Uterus (tissue), 4 donors: ENCODE measurements around the gene MAEA. TPM values are rescaled to one million over a fixed set of nuclear protein-coding genes. Genes with fewer than 3 reads are reported as not detected.

ENCODE experiments used
- DNase-seq, 2 donors: peaks; one replicate each; pipeline ENCODE4 v3.0.0-alpha.2; 2019 to 2020
- H3K27ac ChIP-seq, 2 donors: fragments of 200-600 bp; sonication (generic); 1 replicate in 1 of 2; 2 replicates in 1 of 2; pipeline ENCODE4 v1.5.1; 2016 to 2018
- H3K27me3 ChIP-seq, 2 donors: fragments of 200-600 bp; sonication (generic); one replicate each; pipeline ENCODE4 v1.5.1; 2018 to 2019; ENCODE audit warnings: control low read depth in 1 of 2
- H3K36me3 ChIP-seq, 2 donors: fragments of 200-600 bp; sonication (generic); one replicate each; pipeline ENCODE4 v1.5.1; 2019; ENCODE audit warnings: control low read depth in 1 of 2
- H3K4me1 ChIP-seq, 2 donors: fragments of 200-600 bp; sonication (generic); one replicate each; pipeline ENCODE4 v1.5.1; 2018 to 2019; ENCODE audit warnings: control low read depth in 1 of 2
- H3K4me3 ChIP-seq, 2 donors: fragments of 200-600 bp; sonication (generic); 1 replicate in 1 of 2; 2 replicates in 1 of 2; pipeline ENCODE4 v1.5.1; 2018 to 2019; ENCODE audit warnings: mild to moderate bottlenecking in 1 of 2
- H3K9me3 ChIP-seq, 2 donors: fragments of 200-600 bp; sonication (generic); one replicate each; pipeline ENCODE4 v1.5.1; 2019; ENCODE audit warnings: control low read depth in 1 of 2
- CTCF ChIP-seq, 4 experiments: fragments of 200-600 bp in 2 of 4; fragments of 450-650 bp in 2 of 4; sonication (generic) in 2 of 4; IDR thresholded peaks; one replicate each; pipeline ENCODE4 v1.5.1; 2016 to 2019; ENCODE audit warnings: antibody characterized with exemption in 4 of 4, mild to moderate bottlenecking in 2 of 4, moderate library complexity in 1 of 4
- POLR2A ChIP-seq, 2 donors: fragments of 450-650 bp; IDR thresholded peaks; one replicate each; pipeline ENCODE4 v1.6.1; 2016; ENCODE audit warnings: antibody characterized with exemption in 2 of 2, mild to moderate bottlenecking in 1 of 2, moderate library complexity in 1 of 2
- intact Hi-C: fragments of 100-400 bp; cut with DNase I; formaldehyde crosslinking; loops from one replicate; pipeline ENCODE4 v1.15.1; 2023; ENCODE audit warnings: low total_unique reads
- total RNA-seq, 4 donors: library from RNA; depleted of rRNA in 3 of 4; stranded (reverse); fragments of >200 nt in 3 of 4; gene quantifications; one replicate each; pipeline versions ENCODE4 v1.1.0 to v1.2.4, GENCODE V29; 2014 to 2023
- donor health status: DM: yes; HTN: yes; CAD: no.

Gene MAEA
- total RNA-seq, 4 donors from 2014 or later, result 32.3 to 70.7 (median 67.8) TPM

GRCh38 chr4:1351854-1352566 is 62.3 kb downstream of the MAEA start:
- no peaks in the 10 kb centered on the region for H3K9me3 ChIP-seq
- TF ChIP-seq POLR2A (IDR thresholded peaks at IDR 0.05), result peak in 1 of 2 donors; percentile 16
- TF ChIP-seq CTCF (IDR thresholded peaks at IDR 0.05), result peak; percentile 82 to 94 (median 88)
- no peaks in the 10 kb centered on the region for H3K36me3 ChIP-seq
- H3K4me3 ChIP-seq, result no peak overlapping the region
- peaks cover 0 to 9% of the 10 kb centered on the region in 2 donors for H3K4me1 ChIP-seq
- intact Hi-C loops, result no loop called here
- peak; percentile 84 for DNase-seq
- H3K27ac ChIP-seq, result peak overlapping the region in 1 of 2 donors; percentile 36
- H3K27me3 ChIP-seq, result no peaks in the 10 kb centered on the region

- Histone ChIP-seq H3K36me3 (no peaks in the 10 kb centered on the region), H3K4me1 (peaks cover 0 to 9% of the 10 kb centered on the region in 2 donors), H3K9me3 (no peaks in the 10 kb centered on the region), H3K27me3 (no peaks in the 10 kb centered on the region), H3K4me3 (no peak overlapping the region), H3K27ac (no peak overlapping the region)
- no peak for TF ChIP-seq CTCF (IDR thresholded peaks at IDR 0.05)
- TF ChIP-seq POLR2A (IDR thresholded peaks at IDR 0.05), result no peak
- intact Hi-C loops, result no loop called here
- no peak for DNase-seq
Measured at GRCh38 chr4:1352567-1352900, 62.8 kb downstream of the MAEA start.

- no peaks in the 10 kb centered on the region for H3K27me3 ChIP-seq
- H3K4me1 ChIP-seq, result peaks cover 0 to under 1% of the 10 kb centered on the region in 2 donors
- DNase-seq, result no peak
- no peak overlapping the region for H3K4me3 ChIP-seq
- intact Hi-C loops, result no loop called here
- H3K27ac ChIP-seq, result no peak overlapping the region
- no peaks in the 10 kb centered on the region for H3K9me3 ChIP-seq
- TF ChIP-seq POLR2A (IDR thresholded peaks at IDR 0.05) (no peak), CTCF (IDR thresholded peaks at IDR 0.05) (no peak)
- H3K36me3 ChIP-seq, result no peaks in the 10 kb centered on the region
Measured at GRCh38 chr4:1353186-1354055, 63.7 kb downstream of the MAEA start.

- Histone ChIP-seq H3K9me3 (no peaks in the 10 kb centered on the region), H3K36me3 (no peaks in the 10 kb centered on the region), H3K27ac (no peak overlapping the region), H3K4me1 (no peaks in the 10 kb centered on the region), H3K27me3 (no peaks in the 10 kb centered on the region), H3K4me3 (no peak overlapping the region)
- no peak for DNase-seq
- TF ChIP-seq CTCF (IDR thresholded peaks at IDR 0.05), result no peak
- intact Hi-C loops, result no loop called here
Measured at GRCh38 chr4:1354136-1354982, 64.7 kb downstream of the MAEA start.
